GM19463 (cell line): Measurements from ENCODE around the gene EIF4E1B.

ENCODE experiments used
- ATAC-seq: cut with Tn5 transposase; IDR thresholded peaks from one replicate; pipeline ENCODE4 v1.9.1; 2021; ENCODE audit warnings: mild to moderate bottlenecking, moderate library complexity; ENCODE audit not compliant: unreplicated experiment

Gene EIF4E1B

GRCh38 chr5:176625966-176626875, 4.3 kb upstream of the EIF4E1B start:
- no peak for ATAC-seq

- no peak for ATAC-seq
Observed at GRCh38 chr5:176626876-176627236, 3.6 kb upstream of the EIF4E1B start.

GRCh38 chr5:176627582-176627981, 2.9 kb upstream of the EIF4E1B start:
- ATAC-seq: no peak

DNA sequence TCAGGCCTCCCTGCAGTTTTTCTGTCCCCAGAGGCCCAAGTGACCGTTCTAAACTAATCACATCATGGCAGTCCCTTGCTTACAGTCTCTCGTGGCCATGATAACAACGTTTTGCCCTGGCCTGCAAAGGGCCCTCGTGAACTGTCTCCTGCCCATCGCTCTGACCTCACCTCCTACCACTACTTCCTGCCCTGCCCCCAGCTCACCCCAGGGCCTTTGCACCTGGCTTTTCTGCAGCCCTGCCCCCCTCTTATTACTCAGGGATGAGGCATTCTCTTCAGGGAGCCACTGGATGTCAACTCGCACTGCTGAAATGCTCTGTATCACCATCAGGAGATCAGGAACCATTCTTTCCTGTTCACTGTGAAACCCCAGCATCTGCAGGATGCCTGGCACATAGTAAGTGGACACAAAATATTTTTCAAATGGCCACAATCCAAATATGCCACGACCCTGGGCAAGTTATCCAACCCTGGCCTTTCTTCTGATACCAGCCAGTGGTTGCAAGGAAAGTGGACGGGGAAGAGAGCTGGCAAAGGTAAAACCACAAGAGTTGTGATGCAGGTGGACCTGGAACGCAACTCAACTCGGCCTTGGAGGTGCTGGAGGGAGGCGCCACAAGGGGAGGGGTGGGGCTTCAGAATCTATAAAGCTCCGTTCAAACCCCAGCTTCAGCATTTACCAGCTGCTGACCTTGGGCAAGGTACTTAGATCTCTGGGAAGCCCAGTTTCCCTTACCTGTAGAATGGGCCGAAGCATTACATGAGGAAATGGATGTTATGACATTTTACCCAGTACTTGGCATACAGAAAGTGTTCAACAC, 1.9 kb upstream of the EIF4E1B start:
- ATAC-seq: no peak

GRCh38 chr5:176629317-176629852, 1.1 kb upstream of the EIF4E1B start:
- no peak for ATAC-seq

GRCh38 chr5:176630681-176631222, 277 bp downstream of the EIF4E1B start:
- no peak for ATAC-seq

DNA sequence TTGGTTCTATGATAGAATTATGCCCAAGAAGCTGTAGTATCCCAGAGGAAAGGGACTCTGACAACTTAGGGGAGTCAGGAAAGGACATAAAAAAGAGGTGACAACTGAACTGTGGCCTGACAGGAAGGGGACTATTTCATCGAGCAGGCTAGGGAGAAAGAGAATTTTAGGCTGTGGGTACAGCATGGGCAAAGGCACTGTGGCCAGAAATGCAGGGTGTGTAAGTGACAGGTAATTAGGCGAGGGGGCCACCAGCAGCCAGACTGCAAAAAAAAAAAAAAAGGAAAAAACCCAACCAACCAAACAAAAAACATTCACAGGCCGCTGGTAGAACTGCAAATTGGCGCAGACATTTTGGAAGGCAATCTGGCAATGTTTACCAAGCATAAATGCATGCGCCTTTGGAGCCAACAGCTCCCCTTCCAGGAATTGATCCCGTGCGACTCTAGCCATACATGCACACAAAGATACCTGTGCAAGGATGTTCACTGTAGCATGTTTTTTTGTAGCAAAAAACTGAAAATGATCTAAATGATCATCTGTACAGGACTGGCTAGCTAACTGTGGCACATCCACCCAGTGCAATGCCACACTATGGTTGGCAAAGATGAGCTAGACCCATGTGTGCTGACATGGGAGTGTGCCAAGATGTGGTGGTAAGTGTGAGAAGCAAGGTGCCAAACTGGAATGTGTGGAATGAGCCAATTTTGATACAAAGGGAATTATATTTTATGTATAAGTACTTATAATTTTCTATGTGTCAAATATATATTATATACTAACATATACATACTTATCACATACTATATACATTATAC, 1.1 kb downstream of the EIF4E1B start:
- no peak for ATAC-seq

DNA sequence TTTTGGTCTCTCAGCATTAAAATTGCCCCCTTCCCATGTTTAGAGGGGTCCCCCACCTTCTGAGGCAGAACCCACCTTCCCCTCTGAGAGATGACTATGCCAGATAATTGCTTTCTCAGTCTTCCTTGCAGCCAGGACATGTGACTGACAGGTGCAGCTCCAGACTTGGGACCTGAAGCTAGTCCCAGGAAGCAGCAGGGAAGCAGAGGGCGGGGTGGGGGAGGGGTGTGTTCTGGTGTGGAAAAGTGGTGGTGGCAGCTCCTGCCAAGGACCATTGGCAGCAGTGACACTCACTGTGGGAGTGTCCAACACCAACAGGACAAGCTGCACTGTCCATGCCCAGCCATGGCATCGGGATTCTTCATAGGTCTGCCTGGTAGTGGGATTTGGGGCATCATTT, 2.3 kb downstream of the EIF4E1B start:
- ATAC-seq: no peak

GRCh38 chr5:176633598-176633997, 3.1 kb downstream of the EIF4E1B start:
- ATAC-seq: no peak

GRCh38 chr5:176636426-176636825, 6.0 kb downstream of the EIF4E1B start:
- ATAC-seq: no peak

DNA sequence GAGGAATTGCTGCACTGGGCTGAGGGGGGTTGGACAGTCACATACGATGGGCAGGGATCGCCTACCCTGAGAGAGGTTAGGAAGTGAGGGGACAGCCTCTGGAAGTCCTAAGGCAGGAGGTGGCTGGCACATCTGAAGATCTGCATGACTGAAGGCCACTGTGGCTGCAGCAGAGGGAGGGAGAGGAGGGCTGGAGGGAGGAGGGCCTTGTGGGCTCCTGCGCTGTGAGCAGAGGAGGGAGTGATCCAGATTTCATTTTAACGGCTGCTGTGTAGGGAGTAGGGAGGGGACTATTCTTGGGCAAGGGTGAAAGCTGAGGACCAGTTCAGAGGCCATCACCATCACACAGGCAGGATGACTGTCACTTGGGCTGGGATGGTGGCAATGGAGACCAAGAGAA, 7.1 kb downstream of the EIF4E1B start:
- no peak for ATAC-seq

GRCh38 chr5:176638437-176638836, 8.0 kb downstream of the EIF4E1B start:
- no peak for ATAC-seq

- no peak for ATAC-seq
Observed at GRCh38 chr5:176639208-176639607, 8.7 kb downstream of the EIF4E1B start.

DNA sequence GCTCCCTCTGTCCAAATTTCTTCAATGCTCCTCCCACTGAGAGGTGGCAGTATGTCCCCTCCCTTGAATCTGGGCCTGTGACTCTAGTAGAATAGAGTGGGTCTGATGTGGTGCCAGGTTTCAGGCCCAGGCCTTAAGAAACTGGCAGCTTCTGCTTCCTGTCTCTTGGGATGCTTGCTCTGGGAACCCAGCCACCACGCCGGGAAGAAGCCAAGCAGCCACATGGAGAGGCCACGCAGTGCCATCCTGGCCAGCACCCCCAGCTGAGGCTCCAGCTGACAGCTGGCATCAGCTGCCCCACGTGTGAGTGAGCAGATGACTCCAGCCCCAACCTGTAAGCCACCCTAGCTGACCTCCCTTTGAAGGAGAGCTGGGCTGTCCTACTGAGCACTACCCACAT, 9.5 kb downstream of the EIF4E1B start:
- ATAC-seq: no peak

- no peak for ATAC-seq
Observed at GRCh38 chr5:176640616-176641015, 10.1 kb downstream of the EIF4E1B start.

- no peak for ATAC-seq
Observed at GRCh38 chr5:176642675-176643490, 12.4 kb downstream of the EIF4E1B start.

GRCh38 chr5:176643491-176644219, 13.2 kb downstream of the EIF4E1B start:
- no peak for ATAC-seq

- ATAC-seq: no peak
Observed at GRCh38 chr5:176644294-176644693, 13.8 kb downstream of the EIF4E1B start.
